GM18520 (cell line): ENCODE results near the gene TRPM5.

Source experiments
- ATAC-seq: cut with Tn5 transposase; IDR thresholded peaks from one replicate; pipeline ENCODE4 v1.9.1; 2021; ENCODE audit not compliant: unreplicated experiment

Gene TRPM5

DNA sequence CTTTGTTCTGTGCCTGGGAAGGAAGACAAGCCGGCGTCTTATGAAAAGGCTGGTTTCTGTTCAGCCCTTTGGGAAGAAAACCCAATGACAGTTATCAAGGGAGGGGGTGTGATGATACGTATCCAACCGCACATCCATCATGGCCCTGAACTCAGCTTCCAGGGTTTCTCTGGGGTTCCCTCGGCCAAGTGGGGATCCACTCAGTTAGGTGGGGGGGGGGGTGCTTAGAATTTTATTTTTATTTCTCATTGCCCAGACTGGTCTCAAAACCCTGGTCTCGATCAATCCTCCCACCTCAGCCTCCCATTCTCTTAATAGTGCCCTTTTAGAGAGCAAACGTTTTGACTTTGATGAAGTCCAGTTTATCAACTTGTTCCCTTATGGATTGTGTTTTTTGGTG lies 26.2 kb upstream of the TRPM5 start:
- ATAC-seq, result no peak

DNA sequence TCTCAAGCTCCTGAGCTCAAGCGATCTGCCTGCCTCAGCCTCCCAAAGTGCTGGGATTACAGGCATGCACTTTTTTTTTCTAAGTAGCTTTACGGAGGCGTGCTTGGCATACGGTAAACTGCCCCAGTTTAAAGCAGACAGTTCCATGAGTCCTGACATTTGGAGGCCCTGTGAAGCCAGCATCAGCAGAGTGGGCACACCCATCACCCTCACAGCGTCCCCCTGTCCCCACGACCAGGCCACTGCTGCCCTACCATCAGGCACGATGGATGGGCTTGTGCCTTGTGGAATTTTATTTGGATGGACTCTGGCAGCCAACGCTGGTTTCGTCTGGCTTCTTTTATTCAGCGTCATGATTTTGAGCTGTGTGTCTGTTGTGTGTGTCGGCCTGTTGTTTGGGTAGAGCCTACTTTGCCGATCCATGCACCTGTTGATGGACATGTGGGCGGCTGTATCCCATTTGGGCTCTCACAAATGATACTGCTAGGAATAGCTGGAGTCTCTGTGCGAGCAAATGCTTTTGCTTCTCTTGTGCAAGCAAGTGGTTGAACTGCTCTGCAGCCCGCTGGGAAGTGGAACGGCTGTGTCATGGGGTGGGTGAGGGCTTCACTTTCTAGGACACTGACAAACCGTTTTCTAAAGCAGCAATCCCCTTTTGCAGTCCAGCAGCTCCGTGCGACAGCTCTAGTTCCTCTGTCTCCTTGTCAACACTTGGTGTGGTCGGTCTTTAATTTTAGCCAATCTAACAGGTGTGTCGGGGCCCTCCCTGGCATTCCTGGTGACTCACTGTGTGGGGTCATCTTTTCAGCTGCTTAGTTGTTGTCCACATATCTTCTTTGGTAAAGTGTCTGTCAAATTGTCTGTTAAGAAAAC lies 24.3 kb upstream of the TRPM5 start:
- ATAC-seq, result no peak

DNA sequence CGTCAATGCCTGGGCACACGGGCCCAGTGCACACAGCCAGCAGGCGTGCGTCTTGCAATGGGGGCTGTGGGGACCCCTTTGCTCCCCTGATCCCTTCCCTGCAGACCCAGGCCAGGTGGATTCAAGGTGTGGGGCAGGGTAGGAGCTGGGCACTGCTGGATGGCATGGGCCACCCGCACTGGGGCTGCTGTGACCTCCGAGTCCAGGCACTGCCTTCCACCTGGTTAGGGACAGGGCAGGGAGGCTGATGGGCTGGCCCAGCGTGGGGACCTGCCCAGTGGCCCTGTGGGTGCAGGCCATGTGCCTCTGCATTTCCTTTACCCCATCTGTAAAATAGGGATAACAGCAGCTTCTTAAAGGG lies 23.4 kb upstream of the TRPM5 start:
- ATAC-seq, result no peak

DNA sequence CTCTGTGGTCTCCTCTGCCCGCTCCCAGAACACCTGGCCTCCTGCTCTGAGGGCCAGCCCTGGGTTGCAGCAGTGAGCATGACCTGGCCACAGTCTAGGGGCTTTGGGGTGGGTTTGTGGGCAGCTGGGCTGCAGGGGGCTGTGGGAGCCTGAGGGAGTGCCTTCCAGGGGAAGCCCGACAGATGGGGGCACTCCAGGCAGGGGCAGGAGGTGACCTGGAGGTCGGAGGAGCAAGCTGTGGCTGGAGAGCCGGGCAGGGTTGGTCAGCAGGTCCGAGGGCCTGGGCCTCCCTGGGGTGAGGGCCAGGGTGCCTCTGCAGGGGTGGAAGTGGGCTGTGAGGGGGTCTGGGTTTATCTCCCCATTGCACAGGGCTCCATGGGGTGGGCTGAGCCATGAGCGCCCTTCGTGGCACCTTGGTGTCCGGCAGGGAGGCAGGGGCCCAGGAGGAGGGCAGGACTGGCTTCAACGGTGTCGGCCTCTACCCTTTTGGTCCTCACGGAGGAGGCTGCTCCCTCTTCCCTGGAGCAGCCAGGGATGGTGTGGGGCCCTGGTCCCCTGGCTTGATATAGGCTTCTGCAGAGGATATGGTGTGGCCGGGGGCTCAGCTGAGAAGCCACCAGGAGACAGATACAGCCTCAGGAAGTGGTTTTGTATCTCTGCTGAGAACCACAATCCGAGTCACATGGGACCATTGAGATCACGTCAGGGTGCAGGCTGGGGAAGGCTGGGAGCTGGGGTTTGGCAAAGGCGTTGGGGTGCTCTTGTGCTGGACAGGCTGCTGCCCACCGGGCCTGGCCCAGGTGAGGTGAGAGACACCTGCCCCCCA lies 22.8 kb upstream of the TRPM5 start:
- ATAC-seq, result no peak

DNA sequence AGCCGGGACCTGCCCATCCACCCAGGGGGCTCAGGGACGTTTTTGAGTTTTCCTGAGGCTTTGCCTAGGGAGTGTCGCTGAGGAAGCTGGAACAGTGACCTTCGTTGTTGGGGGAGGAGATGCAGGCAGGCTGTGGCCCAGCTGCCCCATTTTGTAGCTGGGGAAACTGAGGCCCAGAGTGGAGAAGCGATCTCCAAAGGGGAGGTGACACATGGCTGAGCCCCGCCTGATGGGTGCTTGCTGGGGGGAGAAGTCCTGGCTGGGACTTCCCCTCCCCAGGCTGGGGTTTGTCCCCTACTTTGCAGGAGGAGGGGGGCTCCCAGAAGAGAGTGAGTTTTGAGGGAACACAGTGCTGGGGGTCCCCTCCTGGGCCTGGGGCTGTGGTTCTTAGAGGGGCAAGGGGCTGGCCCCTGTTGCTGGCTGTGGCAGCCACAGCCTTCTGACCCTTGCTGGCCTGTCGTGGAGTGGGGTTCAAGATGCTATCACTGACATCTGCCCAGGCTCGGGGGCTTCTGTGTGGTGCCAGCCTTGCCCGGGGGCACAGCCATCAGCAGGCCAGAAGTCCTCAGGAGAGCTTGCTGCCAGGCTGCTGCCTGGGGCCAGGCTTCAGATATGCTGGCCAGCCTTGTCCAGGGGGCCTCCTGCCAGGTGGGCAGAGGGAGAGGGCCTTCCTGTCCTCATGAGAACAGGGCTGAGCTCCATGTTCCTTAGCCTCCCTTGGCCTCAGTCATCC lies 21.9 kb upstream of the TRPM5 start:
- ATAC-seq, result no peak

DNA sequence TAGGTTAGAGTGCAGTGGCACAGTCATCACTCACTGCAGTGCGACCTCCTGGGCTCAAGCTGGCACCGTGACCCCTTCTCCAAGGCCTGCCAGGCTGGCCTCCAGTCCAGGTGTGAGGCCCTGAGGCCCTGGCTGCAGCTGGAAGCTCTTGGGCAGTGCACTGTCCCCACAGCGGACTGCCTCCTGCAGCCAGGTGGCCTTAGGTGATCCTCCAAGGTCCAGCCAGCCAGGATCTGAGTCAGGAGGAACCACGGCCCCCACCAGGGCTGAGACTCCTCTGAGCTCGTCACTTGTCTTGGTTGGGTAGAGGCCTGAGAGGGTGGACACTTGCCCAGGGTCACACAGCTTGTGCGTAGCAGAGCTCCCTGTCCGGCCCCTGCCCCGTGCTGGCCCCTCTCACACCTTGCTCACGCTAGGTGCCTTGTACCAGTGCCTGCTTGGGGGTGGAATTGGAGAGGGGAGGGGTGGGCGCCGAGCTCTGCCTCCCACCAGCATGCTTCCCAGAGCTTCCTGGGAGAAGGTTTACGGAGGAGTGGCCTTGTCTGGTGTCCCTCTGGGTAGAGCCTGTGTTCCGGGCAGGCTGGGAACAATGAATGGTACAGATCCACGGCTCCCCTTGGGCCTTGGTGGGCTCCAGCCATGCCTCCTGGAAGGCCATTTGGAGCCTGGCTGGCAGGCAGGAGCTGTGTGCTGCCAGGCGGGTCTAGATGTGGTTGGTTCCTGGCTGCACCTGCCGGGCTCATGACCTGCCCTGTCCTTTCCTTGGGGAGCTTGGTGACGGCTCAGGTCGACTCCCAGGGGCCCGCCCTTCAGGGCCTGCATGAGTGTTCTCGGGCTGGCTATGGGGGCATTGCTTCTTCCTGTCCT lies 21.1 kb upstream of the TRPM5 start:
- ATAC-seq, result no peak

DNA sequence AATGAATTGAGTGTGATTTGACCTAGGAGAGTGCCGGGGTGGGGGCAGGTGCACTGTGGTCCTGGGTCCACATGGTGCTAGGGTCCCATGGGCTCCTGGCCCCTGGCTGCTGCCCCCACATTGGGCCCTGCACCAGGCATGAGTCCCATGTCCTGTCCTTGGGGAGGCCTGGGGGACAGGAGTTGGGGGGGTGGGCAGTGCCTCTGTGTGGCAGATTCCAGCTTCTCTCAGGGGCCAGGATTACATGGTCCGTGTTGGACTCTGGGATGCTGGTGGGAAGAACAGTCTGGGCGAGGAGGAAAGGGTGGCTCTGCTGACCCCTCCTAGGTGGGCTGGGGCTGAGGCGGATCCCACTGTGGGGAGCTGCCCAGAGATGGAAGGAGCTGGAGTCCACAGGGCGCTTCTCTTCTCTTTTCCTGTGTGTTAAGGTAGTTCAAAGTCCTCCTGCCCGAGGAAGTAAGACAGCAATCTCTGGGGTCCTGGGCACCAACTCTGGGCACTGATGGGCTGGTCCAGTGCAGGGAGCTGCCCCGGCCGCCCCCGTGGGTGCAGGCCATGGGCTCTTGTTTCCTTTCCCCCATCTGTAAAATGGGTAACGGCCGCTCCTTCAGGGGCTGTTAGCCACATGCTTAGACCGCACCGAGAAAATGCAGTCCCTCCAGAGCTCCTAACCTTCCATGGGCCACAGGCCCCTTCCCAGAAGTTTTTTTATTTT lies 20.3 kb upstream of the TRPM5 start:
- ATAC-seq, result no peak

DNA sequence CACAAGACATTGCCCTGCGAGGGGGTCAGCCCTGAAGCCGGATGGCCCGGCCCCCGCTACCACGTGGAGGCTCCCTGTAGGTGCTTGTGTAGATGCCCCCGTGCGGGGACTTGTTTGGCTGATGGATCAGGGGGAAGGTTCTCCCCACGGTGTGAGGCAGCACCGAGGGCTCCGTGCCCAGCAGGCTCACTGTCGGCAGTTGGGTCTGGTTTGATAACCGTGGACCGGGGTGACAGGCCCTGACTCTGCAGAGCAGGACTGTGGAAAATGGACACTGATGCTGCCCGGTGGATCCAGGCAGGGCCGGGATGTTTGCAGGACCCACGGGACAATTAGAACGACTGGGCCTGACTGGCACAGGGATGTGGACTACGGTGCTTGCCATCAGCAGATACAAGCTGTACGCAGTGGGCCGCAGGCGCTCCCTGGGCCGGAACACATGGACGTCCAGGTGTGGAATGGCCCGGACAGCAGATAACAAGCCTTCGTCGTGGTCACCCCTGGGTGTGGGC lies 19.5 kb upstream of the TRPM5 start:
- ATAC-seq, result no peak

DNA sequence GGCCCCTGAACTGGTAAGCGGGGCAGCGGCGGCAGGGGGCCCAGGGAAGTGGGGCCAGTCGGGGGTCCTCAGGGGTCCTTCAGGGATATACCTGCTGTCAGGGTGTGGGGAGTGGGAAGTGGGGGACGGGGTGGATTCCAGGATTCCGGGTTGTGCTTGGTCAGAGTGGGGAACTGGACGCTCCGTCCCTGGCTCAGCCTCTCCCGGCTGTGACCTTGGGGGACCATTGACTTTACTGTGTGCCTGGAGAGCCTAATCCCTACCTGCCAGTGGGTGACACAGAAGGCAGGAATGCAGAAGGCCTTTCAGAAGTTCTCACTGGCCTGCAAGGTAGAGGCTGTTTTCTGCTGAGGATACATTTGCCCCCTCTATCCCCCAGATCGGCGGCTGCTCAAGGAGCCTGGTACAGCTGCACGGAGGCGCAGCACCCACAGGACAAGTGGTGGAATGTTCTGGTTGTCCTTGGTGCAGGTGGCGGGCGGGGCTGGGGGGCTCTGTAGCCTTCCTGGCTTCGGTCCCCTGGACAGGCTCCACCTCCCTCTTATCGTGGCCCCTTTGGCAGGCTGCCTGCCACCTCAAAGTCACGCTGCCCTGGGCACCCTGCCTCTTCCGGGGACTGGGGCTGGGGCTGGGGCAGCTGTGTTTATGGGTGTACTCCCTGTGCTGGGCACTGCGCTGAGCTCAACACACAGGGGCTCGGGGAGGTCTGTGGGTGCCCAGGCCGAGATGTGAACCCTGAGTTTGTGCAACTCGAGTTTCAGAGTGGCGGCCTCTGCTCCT lies 18.9 kb upstream of the TRPM5 start:
- no peak for ATAC-seq

DNA sequence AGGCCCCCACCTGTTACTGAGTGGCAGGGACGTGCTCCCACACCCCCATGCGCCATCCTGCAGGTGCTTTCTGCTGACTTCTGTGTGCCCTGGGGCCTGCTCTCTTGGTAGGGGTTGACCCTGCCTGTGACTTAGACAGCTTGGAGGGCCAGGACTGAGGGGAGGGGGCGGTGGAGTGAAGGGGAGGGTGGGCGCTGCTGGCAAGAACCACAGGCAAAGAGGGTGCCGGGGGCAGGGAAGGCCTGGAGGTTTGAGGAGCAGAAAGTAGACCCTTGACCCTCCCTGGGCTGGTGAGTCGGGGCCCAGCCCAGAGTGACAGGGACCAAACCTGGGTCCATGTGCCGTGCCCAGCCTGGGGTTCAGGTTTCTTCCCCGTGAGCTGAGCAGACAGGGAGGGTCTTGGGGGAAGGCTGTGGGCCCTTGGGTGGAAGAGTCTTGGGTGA lies 18.2 kb upstream of the TRPM5 start:
- ATAC-seq, result no peak

DNA sequence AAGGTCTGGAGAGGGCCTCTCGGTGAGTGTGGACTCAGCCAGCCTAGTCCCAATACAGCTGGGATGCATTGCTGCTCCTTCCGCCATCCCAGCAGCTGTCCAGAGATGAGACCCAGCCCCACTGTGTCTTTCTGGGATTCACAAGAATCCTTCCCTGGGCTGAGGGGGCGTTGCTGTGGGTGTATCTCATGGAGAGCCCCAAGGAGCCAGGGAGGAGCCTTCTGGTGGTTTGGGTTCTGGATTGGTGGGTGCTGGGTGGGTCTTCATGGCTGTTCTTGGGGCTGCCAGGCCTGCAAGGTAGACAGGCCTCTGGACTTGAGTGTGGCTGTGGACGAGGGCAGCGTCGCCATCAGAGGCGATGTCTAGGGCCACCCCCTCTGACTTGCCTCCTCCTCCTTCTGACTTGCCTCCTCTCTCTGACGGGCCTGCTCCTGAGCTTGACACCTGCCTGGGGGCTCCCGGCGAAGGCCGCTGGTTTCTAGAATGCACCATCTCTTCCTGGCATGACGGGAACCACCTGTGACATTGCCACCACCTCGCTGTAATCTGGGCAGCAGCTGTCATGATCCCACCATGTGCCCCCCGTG lies 17.7 kb upstream of the TRPM5 start:
- no peak for ATAC-seq

DNA sequence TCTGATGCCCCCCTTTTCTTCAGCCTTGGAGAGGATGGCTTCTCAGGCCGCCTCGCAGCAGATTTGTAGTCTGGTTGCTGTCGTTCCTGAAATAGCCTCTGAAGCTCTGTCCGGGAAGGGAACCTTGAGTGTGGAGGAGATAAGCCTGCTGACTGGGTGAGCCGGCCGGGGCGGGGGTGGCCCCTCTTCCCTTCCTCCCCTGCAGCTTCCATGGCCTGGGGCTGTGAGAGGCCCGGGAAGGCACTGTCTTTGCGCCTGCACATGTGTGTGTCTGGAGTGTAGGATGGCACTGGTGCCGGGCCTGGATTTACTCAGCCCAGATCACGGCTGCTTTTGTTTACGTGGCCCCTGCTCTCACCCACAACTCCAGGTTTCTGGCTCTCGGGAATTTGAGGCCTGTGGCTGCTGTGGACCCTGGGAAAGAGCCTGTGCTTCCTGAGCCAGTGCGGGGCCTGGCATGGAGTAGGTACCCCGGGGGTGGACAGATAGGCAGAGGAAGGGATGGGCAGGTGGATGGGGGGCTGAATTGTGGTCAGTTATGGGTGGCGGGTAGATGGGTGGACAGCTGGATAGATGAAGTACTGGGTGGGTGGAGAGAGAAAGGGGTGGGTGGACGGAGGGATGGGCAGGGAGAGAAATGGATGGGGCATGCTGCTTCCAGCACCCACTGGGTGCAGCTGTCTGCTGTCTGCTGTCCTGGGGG lies 17.1 kb upstream of the TRPM5 start:
- ATAC-seq, result no peak

DNA sequence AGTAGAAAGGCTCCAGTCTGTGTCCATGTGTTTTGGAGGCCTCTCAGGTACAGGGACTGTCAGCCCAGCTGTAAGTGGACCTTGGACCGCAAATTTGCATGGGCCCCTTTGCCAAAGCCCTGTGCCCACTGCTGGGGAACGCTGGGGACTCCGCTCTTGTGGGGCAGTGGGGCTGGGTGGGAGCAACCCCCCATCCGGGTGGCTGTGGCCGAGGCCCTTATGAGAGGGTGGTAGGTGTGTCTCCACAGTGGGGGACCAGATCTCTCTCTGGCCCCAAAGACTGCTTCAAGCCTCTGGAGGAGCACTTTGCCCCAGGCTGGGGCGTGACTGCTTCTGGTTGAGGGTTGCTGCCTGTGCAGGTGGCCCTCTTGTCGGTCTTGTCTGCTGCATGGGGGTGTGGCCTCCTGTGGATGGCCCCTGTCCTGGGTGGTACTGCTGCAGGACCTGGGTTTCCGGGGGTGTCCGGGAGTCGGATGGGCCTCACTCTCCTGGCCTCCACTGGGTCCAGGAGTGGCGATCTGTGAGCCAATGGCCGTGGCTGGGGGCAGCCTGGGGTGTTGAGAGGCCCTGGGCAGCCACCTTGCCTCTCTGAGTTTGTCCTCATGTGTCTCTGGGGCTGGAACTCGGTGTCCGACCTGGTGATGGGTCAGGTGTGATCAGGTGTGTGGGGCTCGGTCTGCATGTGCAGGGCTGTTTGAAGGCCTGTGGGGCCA lies 16.4 kb upstream of the TRPM5 start:
- ATAC-seq, result no peak

DNA sequence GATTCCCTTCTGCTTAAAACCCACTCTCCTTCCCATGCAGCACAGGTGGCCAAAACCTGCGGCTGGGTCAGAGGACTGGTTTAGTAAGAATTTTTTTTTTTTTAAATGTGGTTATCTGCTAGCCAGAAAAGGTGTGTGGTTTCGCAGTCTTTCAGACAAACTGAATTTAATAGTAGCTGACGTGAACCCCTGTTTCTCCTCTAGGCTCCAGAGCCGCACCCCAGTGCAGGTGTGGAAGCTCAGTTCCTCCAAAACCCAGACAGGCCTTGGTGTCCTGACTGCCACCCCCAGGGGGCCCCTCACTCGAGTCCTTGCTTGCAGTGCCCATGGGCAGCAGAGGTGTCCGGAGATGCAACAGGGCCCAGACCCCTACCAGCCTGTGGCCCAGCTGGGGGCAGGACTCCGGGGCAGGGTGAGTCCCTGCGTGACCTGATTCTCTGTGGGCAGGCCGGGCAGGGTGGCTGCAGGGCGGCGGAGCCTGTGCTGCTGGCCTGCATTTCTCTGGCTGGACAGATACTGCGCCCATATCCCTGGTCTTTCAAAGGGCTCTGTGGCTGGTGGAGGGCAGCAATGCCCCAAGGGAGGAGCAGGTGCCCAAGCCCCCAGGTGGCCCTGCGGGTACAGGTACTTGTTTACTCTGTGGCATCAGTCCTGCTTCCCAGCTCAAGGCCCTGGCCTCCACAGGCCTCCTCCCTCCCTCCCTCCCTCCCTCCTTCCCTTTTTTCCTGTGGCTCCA lies 15.7 kb upstream of the TRPM5 start:
- no peak for ATAC-seq

DNA sequence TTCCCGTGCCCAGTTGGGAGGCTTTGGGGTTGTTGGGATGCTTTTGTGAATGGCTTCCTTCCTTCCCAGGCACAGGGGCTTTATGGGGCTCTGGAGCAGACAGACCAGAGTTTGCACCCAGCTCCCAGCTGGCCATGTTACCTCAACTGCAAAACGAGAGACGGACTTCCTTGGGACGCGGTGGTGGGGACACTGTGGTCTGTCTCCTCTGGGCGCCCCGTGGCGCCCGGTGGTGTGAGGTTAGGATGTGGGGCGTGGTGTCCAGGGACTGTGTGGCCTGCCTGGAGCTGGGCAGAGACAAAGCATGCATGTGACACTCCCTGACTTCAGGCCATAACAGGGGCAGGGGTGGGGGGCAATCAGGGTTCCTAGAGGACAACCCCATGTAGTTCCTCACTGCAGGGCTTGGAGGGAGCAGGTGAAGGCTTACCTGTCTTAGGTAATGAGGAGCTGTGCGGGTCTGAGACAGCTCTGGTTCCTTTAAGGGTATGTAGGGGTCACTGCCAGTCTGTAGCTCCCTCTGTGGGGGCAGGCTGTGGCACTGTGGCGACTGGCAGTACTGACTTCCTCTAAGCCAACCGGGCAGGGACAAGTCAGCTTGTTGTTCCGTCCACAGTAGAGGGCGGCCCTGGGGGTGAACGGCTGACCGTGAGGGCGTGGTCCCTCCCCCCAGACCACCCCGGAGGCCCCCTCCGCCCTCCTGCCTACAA lies 14.9 kb upstream of the TRPM5 start:
- no peak for ATAC-seq

DNA sequence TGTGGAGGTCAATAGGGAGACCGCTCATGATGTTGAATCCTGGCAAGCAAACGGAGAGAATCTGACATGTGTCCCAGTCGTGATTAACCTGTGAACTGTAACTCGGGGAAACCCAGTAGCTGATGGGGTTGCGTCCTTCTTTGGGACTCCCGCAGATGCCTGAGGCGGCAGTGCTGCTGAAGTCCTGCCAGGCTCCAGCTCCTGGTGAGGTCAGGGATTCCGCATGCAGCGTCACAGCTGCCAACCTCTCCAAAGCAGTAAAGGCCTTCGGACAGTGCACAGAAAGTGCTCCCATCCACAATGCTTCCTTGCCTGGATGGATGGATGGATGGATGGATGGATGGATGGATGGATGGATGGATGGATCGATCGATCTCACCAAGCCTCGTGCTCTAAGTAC lies 14.0 kb upstream of the TRPM5 start:
- no peak for ATAC-seq
